Spleen (tissue), 11 donors: ENCODE measurements around the gene DDX27. TPM values are rescaled to one million over a fixed set of nuclear protein-coding genes. Genes with fewer than 3 reads are reported as not detected.

Experiments
- DNase-seq: peaks from one replicate; pipeline ENCODE4 v3.0.0-alpha.2; 2020
- H3K27ac ChIP-seq, 8 donors: fragments of 200-600 bp; sonication (generic) in 7 of 8; 1 replicate in 4 of 8; 2 replicates in 4 of 8; pipeline versions ENCODE4 v1.5.0 to v1.8.0; 2016 to 2021; ENCODE audit warnings: inconsistent platforms in 4 of 8, mild to moderate bottlenecking in 4 of 8, moderate library complexity in 1 of 8
- H3K27me3 ChIP-seq, 7 donors: fragments of 200-600 bp; sonication (generic) in 6 of 7; replicated peaks in 1 of 7; 1 replicate in 4 of 7; 2 replicates in 3 of 7; pipeline versions ENCODE4 v1.5.0 to v1.8.0; 2016 to 2021; ENCODE audit warnings: inconsistent platforms in 3 of 7, mild to moderate bottlenecking in 1 of 7
- H3K36me3 ChIP-seq, 6 donors: fragments of 200-600 bp; sonication (generic) in 5 of 6; 1 replicate in 4 of 6; 2 replicates in 2 of 6; pipeline versions ENCODE4 v1.5.0 to v1.8.0; 2016 to 2021; ENCODE audit warnings: inconsistent platforms in 2 of 6
- H3K4me1 ChIP-seq, 6 donors: fragments of 200-600 bp; sonication (generic) in 5 of 6; 1 replicate in 3 of 6; 2 replicates in 3 of 6; pipeline versions ENCODE4 v1.5.0 to v1.8.0; 2016 to 2021; ENCODE audit warnings: inconsistent platforms in 3 of 6
- H3K4me3 ChIP-seq, 8 donors: fragments of 200-600 bp; sonication (generic) in 7 of 8; 1 replicate in 4 of 8; 2 replicates in 4 of 8; pipeline versions ENCODE4 v1.5.0 to v1.8.0; 2016 to 2021; ENCODE audit warnings: inconsistent platforms in 4 of 8, mild to moderate bottlenecking in 4 of 8, moderate library complexity in 2 of 8
- H3K9me3 ChIP-seq, 8 donors: fragments of 200-600 bp; sonication (generic) in 7 of 8; 1 replicate in 4 of 8; 2 replicates in 4 of 8; pipeline versions ENCODE4 v1.5.0 to v1.8.0; 2016 to 2021; ENCODE audit warnings: inconsistent platforms in 4 of 8
- POLR2A ChIP-seq, 3 donors: fragments of 450-650 bp; IDR thresholded peaks; one replicate each; pipeline ENCODE4 v1.5.1; 2017; ENCODE audit warnings: antibody characterized with exemption in 3 of 3, mild to moderate bottlenecking in 1 of 3
- POLR2AphosphoS5 ChIP-seq, 3 donors: sonication (generic); formaldehyde crosslinking; IDR thresholded peaks; one replicate each; pipeline ENCODE4 v1.5.1; 2017; ENCODE audit warnings: antibody characterized with exemption in 3 of 3
- WGBS, 5 donors: extraction: QIAGEN DNeasy Blood & Tissue Kit in 3 of 5; methylation state at CpG; one replicate each; pipeline versions ENCODE4 v1.1.5 to v1.1.7; 2013 to 2018; 5-methylcytosine and 5-hydroxymethylcytosine counted together
- intact Hi-C: fragments of 100-400 bp; cut with DNase I; formaldehyde crosslinking; loops from one replicate; pipeline ENCODE4 v1.15.0; 2023; ENCODE audit warnings: low total_unique reads
- polyA plus RNA-seq, 3 donors: library from polyadenylated mRNA; stranded (reverse); fragments of 200-250 nt; gene quantifications; one replicate each; pipeline ENCODE4 v1.2.1, GENCODE V29; 2013
- total RNA-seq, 7 donors: library from RNA; depleted of rRNA in 3 of 7; stranded (reverse); fragments of >200 nt in 3 of 7; fragmentation: NEBNext Ultra II Directional in 4 of 7; extraction: Animal tissue kit (Norgen Biotek cat#: 25700) in 4 of 7; gene quantifications; one replicate each; pipeline versions ENCODE4 v1.1.0 to v1.2.1, GENCODE V29; 2016 to 2021
- TF ChIP-seq, protein P1 (sequence below), 11 experiments: fragments of 200-600 bp in 7 of 11; fragments of 450-650 bp in 4 of 11; sonication (generic) in 4 of 11; IDR thresholded peaks in 8 of 11; conservative IDR thresholded peaks in 3 of 11; 1 replicate in 7 of 11; 2 replicates in 4 of 11; pipeline versions ENCODE4 v1.4.0 to v1.8.0; 2016 to 2021; ENCODE audit warnings: antibody characterized with exemption in 11 of 11, inconsistent platforms in 4 of 11, mild to moderate bottlenecking in 1 of 11
- donor health status: healthy with polysubstance abuse.
- donor health status: DM: no; HTN: no; CAD: no; lungs with moderate emphysema.
- donor health status: DM: no; HTN: no; CAD: no.
- donor health status: Bipolar disorder and iron deficiency.
- donor health status: healthy.
- donor health status: DM: no; HTN: no; CAD: no.
- donor health status: DM: yes; HTN: yes; CAD: no.

Gene DDX27
- total and polyA plus RNA-seq, 10 donors = 30.2 to 39.0 (median 36.0) TPM

DNA sequence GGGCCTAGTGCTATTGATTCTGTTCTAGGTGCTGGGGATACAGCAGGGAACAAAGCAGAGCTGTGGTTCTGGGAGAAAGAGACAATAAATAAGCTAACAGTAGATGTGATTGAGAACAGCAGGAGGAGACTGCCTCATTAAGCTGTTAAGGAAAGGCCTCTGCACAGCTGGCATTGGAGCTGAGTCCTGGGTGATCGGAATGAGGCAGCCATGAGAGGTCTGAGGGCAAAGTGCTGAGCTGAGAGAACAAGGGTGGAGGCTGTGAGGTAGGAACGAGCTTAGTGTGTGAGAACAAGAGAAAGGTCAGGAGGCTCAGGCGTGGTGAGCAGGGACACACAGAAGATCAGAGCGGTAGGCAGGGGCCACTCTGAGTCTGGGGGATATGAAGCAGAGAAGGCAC is 18.3 kb downstream of the DDX27 start:
- WGBS, 5 donors = 87 to 93% (median 91%) methylated on average over 4 of the region's 4 CpGs
- intact Hi-C loops = no loop called here

DNA sequence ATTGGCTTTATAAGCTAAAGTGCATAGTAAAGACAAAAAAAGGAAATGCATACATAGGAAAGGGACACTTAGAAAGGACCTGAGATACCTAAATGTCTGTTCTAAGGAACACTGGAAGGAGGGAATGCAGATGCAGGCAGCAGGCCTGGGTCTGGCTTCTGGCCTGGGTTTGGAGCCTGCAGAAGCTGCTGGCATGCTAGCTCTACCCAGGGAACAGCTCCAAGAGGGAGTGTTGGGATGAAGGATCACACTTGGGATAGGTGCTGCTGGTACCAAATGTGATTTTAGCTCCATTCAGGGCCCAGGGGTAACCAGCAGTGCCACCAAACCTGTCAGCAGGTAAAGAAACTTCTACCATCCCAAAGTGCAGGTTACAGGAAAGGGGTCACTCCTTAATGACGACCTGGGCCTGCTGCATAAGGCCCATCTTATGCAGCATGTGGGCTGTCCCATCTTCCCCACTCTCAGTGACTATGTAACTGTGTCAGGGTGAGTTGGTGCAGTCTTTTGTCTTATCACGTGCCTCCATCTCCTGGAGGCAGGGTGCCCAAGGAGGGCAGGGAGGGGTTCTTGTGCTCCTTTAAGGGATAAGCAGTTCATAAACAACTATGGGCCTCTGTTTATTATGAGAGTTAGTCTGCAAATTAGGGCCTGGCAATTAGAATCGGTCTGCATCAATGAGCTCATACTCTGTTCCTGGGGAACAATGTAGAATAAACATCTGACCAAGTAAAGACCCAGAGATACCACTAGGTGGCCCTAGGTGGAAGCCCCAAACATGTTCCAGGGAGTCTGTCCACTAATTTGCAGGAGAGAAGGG is 26.9 kb downstream of the DDX27 start:
- intact Hi-C loops = no loop called here

More for the DNA sequence above, 18.3 kb downstream of the DDX27 start:
- TF ChIP-seq, protein P1, sequence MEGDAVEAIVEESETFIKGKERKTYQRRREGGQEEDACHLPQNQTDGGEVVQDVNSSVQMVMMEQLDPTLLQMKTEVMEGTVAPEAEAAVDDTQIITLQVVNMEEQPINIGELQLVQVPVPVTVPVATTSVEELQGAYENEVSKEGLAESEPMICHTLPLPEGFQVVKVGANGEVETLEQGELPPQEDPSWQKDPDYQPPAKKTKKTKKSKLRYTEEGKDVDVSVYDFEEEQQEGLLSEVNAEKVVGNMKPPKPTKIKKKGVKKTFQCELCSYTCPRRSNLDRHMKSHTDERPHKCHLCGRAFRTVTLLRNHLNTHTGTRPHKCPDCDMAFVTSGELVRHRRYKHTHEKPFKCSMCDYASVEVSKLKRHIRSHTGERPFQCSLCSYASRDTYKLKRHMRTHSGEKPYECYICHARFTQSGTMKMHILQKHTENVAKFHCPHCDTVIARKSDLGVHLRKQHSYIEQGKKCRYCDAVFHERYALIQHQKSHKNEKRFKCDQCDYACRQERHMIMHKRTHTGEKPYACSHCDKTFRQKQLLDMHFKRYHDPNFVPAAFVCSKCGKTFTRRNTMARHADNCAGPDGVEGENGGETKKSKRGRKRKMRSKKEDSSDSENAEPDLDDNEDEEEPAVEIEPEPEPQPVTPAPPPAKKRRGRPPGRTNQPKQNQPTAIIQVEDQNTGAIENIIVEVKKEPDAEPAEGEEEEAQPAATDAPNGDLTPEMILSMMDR (IDR thresholded peaks at IDR 0.05 in 8 of 11, conservative IDR thresholded peaks at IDR 0.05 in 3 of 11) = no peak
- TF ChIP-seq POLR2A (IDR thresholded peaks at IDR 0.05) (no peak), POLR2AphosphoS5 (IDR thresholded peaks at IDR 0.05) (no peak)
- no peaks in the 10 kb centered on the region for H3K4me1 ChIP-seq
- H3K27ac ChIP-seq = no peak overlapping the region
- no peak for DNase-seq
- peaks cover 11 to 100% (median 99%) of the 10 kb centered on the region in 6 donors for H3K36me3 ChIP-seq
- H3K4me3 ChIP-seq = no peak overlapping the region
- no peaks in the 10 kb centered on the region for H3K9me3 ChIP-seq
- no peaks in the 10 kb centered on the region for H3K27me3 ChIP-seq

DNA sequence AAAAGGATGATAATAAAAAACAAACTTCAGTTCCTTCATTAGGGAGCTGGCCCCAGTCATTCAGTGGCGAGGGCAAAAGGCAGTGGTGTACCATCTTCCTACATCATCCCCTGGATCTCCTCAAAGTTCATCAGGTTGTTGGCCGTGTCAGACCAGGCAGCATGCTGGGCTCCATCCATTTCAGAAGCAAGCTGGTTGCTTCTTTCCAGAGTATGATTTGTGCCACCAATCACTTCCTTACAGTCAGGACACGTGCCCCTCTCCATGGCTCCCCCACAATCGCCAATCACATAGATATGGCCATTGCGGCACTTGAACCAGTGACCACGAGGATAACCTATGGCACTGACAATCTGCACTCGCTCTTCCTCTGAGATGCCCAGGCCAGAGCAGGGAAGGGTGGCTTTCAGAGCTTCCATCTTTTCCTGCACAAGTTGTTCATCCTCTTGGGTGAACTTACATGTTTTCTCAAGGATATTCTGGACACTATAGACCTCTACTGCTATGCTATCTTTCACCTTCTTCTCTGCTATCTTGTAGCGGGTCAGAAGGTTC is 28.0 kb downstream of the DDX27 start:
- TF ChIP-seq POLR2AphosphoS5 (IDR thresholded peaks at IDR 0.05) (peak in 2 of 3 donors; percentile 23 to 36), POLR2A (IDR thresholded peaks at IDR 0.05) (no peak)
- TF ChIP-seq, protein P1 (IDR thresholded peaks at IDR 0.05 in 8 of 11, conservative IDR thresholded peaks at IDR 0.05 in 3 of 11) = no peak
- DNase-seq = no peak

More for the DNA sequence above, 26.9 kb downstream of the DDX27 start:
- H3K36me3 ChIP-seq = peaks cover 10 to 100% (median 98%) of the 10 kb centered on the region in 6 donors
- H3K4me3 ChIP-seq = no peak overlapping the region
- H3K27me3 ChIP-seq = no peaks in the 10 kb centered on the region
- peaks cover 3 to 27% (median 13%) of the 10 kb centered on the region in 6 donors for H3K4me1 ChIP-seq
- H3K9me3 ChIP-seq = no peaks in the 10 kb centered on the region
- H3K27ac ChIP-seq = peak overlapping the region in 2 of 8 donors; percentile 7 to 46
- no peak for DNase-seq
- WGBS, 5 donors = 43 to 59% (median 50%) methylated on average over 3 of the region's 3 CpGs
- TF ChIP-seq POLR2AphosphoS5 (IDR thresholded peaks at IDR 0.05) (peak in 2 of 3 donors; percentile 23 to 50), POLR2A (IDR thresholded peaks at IDR 0.05) (no peak)
- TF ChIP-seq, protein P1 (IDR thresholded peaks at IDR 0.05 in 8 of 11, conservative IDR thresholded peaks at IDR 0.05 in 3 of 11) = peak in 9 of 11 experiments; percentile 26 to 64 (median 53)

DNA sequence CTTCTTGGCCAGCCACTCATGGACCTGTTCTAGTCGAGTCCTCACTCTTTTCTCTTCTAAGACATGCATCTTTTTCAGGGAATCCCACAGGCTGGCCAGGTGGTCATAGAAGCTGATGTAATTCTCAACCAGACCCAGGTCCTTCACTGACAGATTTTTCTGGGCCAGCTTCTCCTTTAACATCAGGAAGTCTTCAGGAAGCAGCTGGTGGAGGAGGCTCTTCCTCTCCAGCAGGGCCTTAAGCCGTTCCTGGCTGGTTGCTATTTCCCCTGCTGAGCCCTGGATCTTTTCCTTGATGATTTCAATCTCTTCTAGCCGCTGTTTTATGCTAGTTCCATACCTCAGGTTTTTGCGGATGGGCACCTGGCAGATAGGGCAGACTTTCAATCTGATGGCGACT is 28.6 kb downstream of the DDX27 start:
- peak overlapping the region in 2 of 8 donors; percentile 7 to 14 for H3K27ac ChIP-seq
- intact Hi-C loops = no loop called here
- H3K9me3 ChIP-seq = no peaks in the 10 kb centered on the region
- no peak overlapping the region for H3K4me3 ChIP-seq
- peaks cover 3 to 27% (median 13%) of the 10 kb centered on the region in 6 donors for H3K4me1 ChIP-seq
- WGBS, 5 donors = 23 to 48% (median 36%) methylated on average over 5 of the region's 5 CpGs
- TF ChIP-seq, protein P1 (IDR thresholded peaks at IDR 0.05 in 8 of 11, conservative IDR thresholded peaks at IDR 0.05 in 3 of 11) = no peak
- TF ChIP-seq POLR2AphosphoS5 (IDR thresholded peaks at IDR 0.05) (no peak), POLR2A (IDR thresholded peaks at IDR 0.05) (no peak)
- H3K27me3 ChIP-seq = no peaks in the 10 kb centered on the region
- peaks cover 13 to 100% (median 98%) of the 10 kb centered on the region in 6 donors for H3K36me3 ChIP-seq
- no peak for DNase-seq

More for the DNA sequence above, 28.0 kb downstream of the DDX27 start:
- intact Hi-C loops = no loop called here
- Histone ChIP-seq H3K4me1 (peaks cover 3 to 27% (median 13%) of the 10 kb centered on the region in 6 donors), H3K9me3 (no peaks in the 10 kb centered on the region), H3K36me3 (peaks cover 13 to 100% (median 98%) of the 10 kb centered on the region in 6 donors), H3K27me3 (no peaks in the 10 kb centered on the region), H3K4me3 (no peak overlapping the region), H3K27ac (peak overlapping the region in 2 of 8 donors; percentile 7 to 14)
- 88 to 91% (median 88%) methylated on average over 8 of the region's 8 CpGs for WGBS, 5 donors
